ENCODE data around the gene HHAT. TPM values are rescaled to one million over a fixed set of nuclear protein-coding genes. Genes with fewer than 3 reads are reported as not detected.

Gene HHAT
- total and polyA plus RNA-seq, 9 of the 15 experiments (the other 6 are each of a cell fraction or from before 2014, with no cell fraction given) = 0.07 to 0.16 (median 0.13) TPM; not detected in 1

DNA sequence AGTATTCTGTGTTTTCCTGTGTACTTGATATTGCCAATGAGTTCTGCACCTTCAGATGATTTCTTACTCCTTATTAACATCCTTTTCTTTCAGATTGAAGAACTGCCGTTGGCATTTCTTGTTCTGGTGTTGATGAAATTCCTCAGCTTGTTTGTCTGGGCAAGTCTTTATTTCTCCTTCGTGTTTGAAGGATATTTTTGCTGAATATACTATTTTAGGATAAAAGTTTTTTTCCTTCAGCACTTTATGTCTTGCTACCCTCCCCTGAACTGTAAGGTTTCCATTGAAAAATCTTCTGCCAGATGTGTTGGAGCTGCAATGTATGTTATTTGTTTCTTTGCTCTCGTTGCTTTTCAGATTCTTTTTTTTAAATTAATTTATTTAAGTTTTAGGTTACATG lies 265.9 kb downstream of the HHAT start:
- 0% methylated on average over 3 of the region's 3 CpGs for WGBS (ENCODE audit: insufficient coverage, low coverage, missing lambda C conversion rate)
- peaks cover 0 to 9% of the 10 kb centered on the region in 2 experiments; a peak in 2 of 5 replicates for H3K4me1 ChIP-seq (replicated peaks in 1 of 2; ENCODE audit: control insufficient read depth in 2 of 2, insufficient read depth in 2 of 2, low read length in 2 of 2)
- BruUV-seq (replicated peaks) = no TSS peak
- POLR2A ChIA-PET = interaction anchor here (0.8 kb wide), 1 partner anchor 802 kb away, joined by 3 read pairs; no protein-coding TSS in a partner anchor
- H3K36me3 ChIP-seq (ENCODE audit: control insufficient read depth, insufficient read depth, low read length) = no peaks in the 10 kb centered on the region
- no peak for FAIRE-seq
- H4K20me1 ChIP-seq (replicated peaks; ENCODE audit: control insufficient read depth, insufficient read depth, low read length) = no peaks in the 10 kb centered on the region
- no peak overlapping the region for H3K4me2 ChIP-seq (ENCODE audit: insufficient read depth, low read length)
- no peak overlapping the region for H3K4me3 ChIP-seq
- intact Hi-C loops (cut with micrococcal nuclease) (no loop called here), in situ Hi-C loops (cut with MboI) (loop anchor here (10.0 to 25.0 kb wide), 2 partner anchors 540 to 1068 kb away; partner anchors contain the start of gene KCNH1)
- no peaks in the 10 kb centered on the region for H3K27me3 ChIP-seq (ENCODE audit: control insufficient read depth in 2 of 2, insufficient read depth in 2 of 2, low read length in 2 of 2)
- H3K9me3 ChIP-seq (replicated peaks; ENCODE audit: control insufficient read depth, insufficient read depth, low read depth, low read length) = no peaks in the 10 kb centered on the region
- DNase-seq (ENCODE audit: extremely low read depth in 1 of 4, low spot score in 3 of 4) = no peak
- H3K27ac ChIP-seq (ENCODE audit: extremely low read depth, low read depth, low read length) = no peak overlapping the region
- H3K9me1 ChIP-seq (ENCODE audit: control insufficient read depth, insufficient read depth, low read length) = no peaks in the 10 kb centered on the region
- no peak for ATAC-seq
- no peaks in the 10 kb centered on the region for H3K79me2 ChIP-seq (ENCODE audit: control insufficient read depth, insufficient read depth, low read length)
- TF ChIP-seq POLR2AphosphoS5 (IDR thresholded peaks at IDR 0.05; ENCODE audit: control insufficient read depth, insufficient read depth, low read depth, low read length) = no peak
- TF ChIP-seq, protein P1, sequence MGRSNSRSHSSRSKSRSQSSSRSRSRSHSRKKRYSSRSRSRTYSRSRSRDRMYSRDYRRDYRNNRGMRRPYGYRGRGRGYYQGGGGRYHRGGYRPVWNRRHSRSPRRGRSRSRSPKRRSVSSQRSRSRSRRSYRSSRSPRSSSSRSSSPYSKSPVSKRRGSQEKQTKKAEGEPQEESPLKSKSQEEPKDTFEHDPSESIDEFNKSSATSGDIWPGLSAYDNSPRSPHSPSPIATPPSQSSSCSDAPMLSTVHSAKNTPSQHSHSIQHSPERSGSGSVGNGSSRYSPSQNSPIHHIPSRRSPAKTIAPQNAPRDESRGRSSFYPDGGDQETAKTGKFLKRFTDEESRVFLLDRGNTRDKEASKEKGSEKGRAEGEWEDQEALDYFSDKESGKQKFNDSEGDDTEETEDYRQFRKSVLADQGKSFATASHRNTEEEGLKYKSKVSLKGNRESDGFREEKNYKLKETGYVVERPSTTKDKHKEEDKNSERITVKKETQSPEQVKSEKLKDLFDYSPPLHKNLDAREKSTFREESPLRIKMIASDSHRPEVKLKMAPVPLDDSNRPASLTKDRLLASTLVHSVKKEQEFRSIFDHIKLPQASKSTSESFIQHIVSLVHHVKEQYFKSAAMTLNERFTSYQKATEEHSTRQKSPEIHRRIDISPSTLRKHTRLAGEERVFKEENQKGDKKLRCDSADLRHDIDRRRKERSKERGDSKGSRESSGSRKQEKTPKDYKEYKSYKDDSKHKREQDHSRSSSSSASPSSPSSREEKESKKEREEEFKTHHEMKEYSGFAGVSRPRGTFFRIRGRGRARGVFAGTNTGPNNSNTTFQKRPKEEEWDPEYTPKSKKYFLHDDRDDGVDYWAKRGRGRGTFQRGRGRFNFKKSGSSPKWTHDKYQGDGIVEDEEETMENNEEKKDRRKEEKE (IDR thresholded peaks at IDR 0.05; ENCODE audit: borderline replicate concordance in 1 of 2, control insufficient read depth in 1 of 2, low read depth in 2 of 2, low read length in 1 of 2) = no peak
- peak; percentile 42; the same call in 1 of the 2 replicates for TF ChIP-seq ZNF316 (IDR thresholded peaks at IDR 0.05)
- no peak for TF ChIP-seq SUPT5H (IDR thresholded peaks at IDR 0.05)
- no peak for TF ChIP-seq ARID1B (IDR thresholded peaks at IDR 0.05)
- CTCF ChIA-PET (ENCODE audit: low intra/inter-chr PET ratio) = no interaction called here
- H2AFZ ChIP-seq (ENCODE audit: low read depth, low read length) = no peak overlapping the region
- no peak overlapping the region for H3K9ac ChIP-seq (ENCODE audit: insufficient read depth in 1 of 2, low read depth in 2 of 2, low read length in 2 of 2)
